Rectal smooth muscle tissue (tissue), 1 donor: Measurements from ENCODE around the gene TMEM109.

ENCODE experiments used
- H3K27ac ChIP-seq: one replicate; pipeline ENCODE4 v1.7.0; 2013; ENCODE audit warnings: low read depth, low read length, inconsistent platforms
- H3K27me3 ChIP-seq: one replicate; pipeline ENCODE4 v1.7.0; 2013; ENCODE audit warnings: low read length; ENCODE audit not compliant: control insufficient read depth, insufficient read depth
- H3K36me3 ChIP-seq: one replicate; pipeline ENCODE4 v1.7.0; 2013; ENCODE audit warnings: low read length; ENCODE audit not compliant: control insufficient read depth, insufficient read depth
- H3K4me1 ChIP-seq: one replicate; pipeline ENCODE4 v1.7.0; 2013; ENCODE audit warnings: low read length; ENCODE audit not compliant: control insufficient read depth, insufficient read depth
- H3K4me3 ChIP-seq: one replicate; pipeline ENCODE4 v1.7.0; 2013; ENCODE audit warnings: low read length
- H3K9ac ChIP-seq: one replicate; pipeline ENCODE4 v1.7.0; 2013; ENCODE audit warnings: low read length

The TMEM109 gene

GRCh38 chr11:60935676-60936442 lies 21.9 kb downstream of the TMEM109 start:
- Histone ChIP-seq H3K27me3 (no peaks in the 10 kb centered on the region), H3K27ac (no peak overlapping the region), H3K4me1 (no peaks in the 10 kb centered on the region), H3K4me3 (no peak overlapping the region), H3K9ac (no peak overlapping the region), H3K36me3 (peaks cover 7% of the 10 kb centered on the region)

GRCh38 chr11:60936467-60937143 lies 22.6 kb downstream of the TMEM109 start:
- Histone ChIP-seq H3K27ac (no peak overlapping the region), H3K9ac (no peak overlapping the region), H3K27me3 (no peaks in the 10 kb centered on the region), H3K4me1 (no peaks in the 10 kb centered on the region), H3K36me3 (peaks cover 10% of the 10 kb centered on the region), H3K4me3 (no peak overlapping the region)

GRCh38 chr11:60937144-60937527 lies 23.2 kb downstream of the TMEM109 start:
- Histone ChIP-seq H3K27ac (no peak overlapping the region), H3K4me3 (no peak overlapping the region), H3K4me1 (no peaks in the 10 kb centered on the region), H3K36me3 (peaks cover 10% of the 10 kb centered on the region), H3K27me3 (no peaks in the 10 kb centered on the region), H3K9ac (no peak overlapping the region)

GRCh38 chr11:60937811-60938210 lies 23.9 kb downstream of the TMEM109 start:
- H3K36me3 ChIP-seq: peaks cover 10% of the 10 kb centered on the region
- no peaks in the 10 kb centered on the region for H3K4me1 ChIP-seq
- H3K27me3 ChIP-seq: no peaks in the 10 kb centered on the region
- H3K27ac ChIP-seq: no peak overlapping the region
- no peak overlapping the region for H3K4me3 ChIP-seq
- H3K9ac ChIP-seq: no peak overlapping the region

- Histone ChIP-seq H3K27ac (no peak overlapping the region), H3K4me3 (no peak overlapping the region), H3K4me1 (no peaks in the 10 kb centered on the region), H3K9ac (no peak overlapping the region), H3K27me3 (no peaks in the 10 kb centered on the region), H3K36me3 (peaks cover 10% of the 10 kb centered on the region)
Measured at GRCh38 chr11:60938500-60938899, 24.5 kb downstream of the TMEM109 start.

GRCh38 chr11:60939301-60939700 lies 25.3 kb downstream of the TMEM109 start:
- Histone ChIP-seq H3K27me3 (no peaks in the 10 kb centered on the region), H3K27ac (no peak overlapping the region), H3K9ac (no peak overlapping the region), H3K4me1 (no peaks in the 10 kb centered on the region), H3K36me3 (peaks cover 10% of the 10 kb centered on the region), H3K4me3 (no peak overlapping the region)

GRCh38 chr11:60939855-60940254 lies 25.9 kb downstream of the TMEM109 start:
- H3K36me3 ChIP-seq: peaks cover 10% of the 10 kb centered on the region
- H3K27me3 ChIP-seq: no peaks in the 10 kb centered on the region
- H3K9ac ChIP-seq: no peak overlapping the region
- H3K27ac ChIP-seq: no peak overlapping the region
- H3K4me1 ChIP-seq: no peaks in the 10 kb centered on the region
- H3K4me3 ChIP-seq: no peak overlapping the region

- Histone ChIP-seq H3K4me1 (no peaks in the 10 kb centered on the region), H3K27me3 (no peaks in the 10 kb centered on the region), H3K9ac (no peak overlapping the region), H3K4me3 (no peak overlapping the region), H3K36me3 (peaks cover 10% of the 10 kb centered on the region), H3K27ac (no peak overlapping the region)
Measured at GRCh38 chr11:60941371-60942119, 27.6 kb downstream of the TMEM109 start.

- H3K36me3 ChIP-seq: peaks cover 10% of the 10 kb centered on the region
- H3K4me3 ChIP-seq: no peak overlapping the region
- no peaks in the 10 kb centered on the region for H3K27me3 ChIP-seq
- H3K27ac ChIP-seq: no peak overlapping the region
- no peak overlapping the region for H3K9ac ChIP-seq
- no peaks in the 10 kb centered on the region for H3K4me1 ChIP-seq
Measured at GRCh38 chr11:60942219-60942618, 28.3 kb downstream of the TMEM109 start.

GRCh38 chr11:60942970-60943565 lies 29.1 kb downstream of the TMEM109 start:
- H3K27me3 ChIP-seq: no peaks in the 10 kb centered on the region
- peaks cover 10% of the 10 kb centered on the region for H3K36me3 ChIP-seq
- H3K27ac ChIP-seq: no peak overlapping the region
- H3K9ac ChIP-seq: no peak overlapping the region
- no peak overlapping the region for H3K4me3 ChIP-seq
- H3K4me1 ChIP-seq: no peaks in the 10 kb centered on the region

GRCh38 chr11:60944490-60945294 lies 30.7 kb downstream of the TMEM109 start:
- H3K36me3 ChIP-seq: peaks cover 6% of the 10 kb centered on the region

GRCh38 chr11:60945295-60945667 lies 31.3 kb downstream of the TMEM109 start:
- Histone ChIP-seq H3K4me1 (no peaks in the 10 kb centered on the region), H3K27me3 (no peaks in the 10 kb centered on the region), H3K36me3 (peaks cover 3% of the 10 kb centered on the region), H3K9ac (no peak overlapping the region), H3K27ac (no peak overlapping the region), H3K4me3 (no peak overlapping the region)

More at GRCh38 chr11:60944490-60945294, 30.7 kb downstream of the TMEM109 start:
- Histone ChIP-seq H3K9ac (no peak overlapping the region), H3K27me3 (no peaks in the 10 kb centered on the region), H3K4me1 (no peaks in the 10 kb centered on the region), H3K27ac (no peak overlapping the region), H3K4me3 (no peak overlapping the region)
